Astrocyte of the cerebellum (primary cell): ENCODE results near the gene CHRNA9.
"Not testable (repeated sequence)": the region's sequence is repeated elsewhere in the genome, so short reads cannot be mapped to it uniquely, and the experiment has no call there.

ENCODE experiments used
- DNase-seq: peaks from one replicate; pipeline ENCODE4 v3.0.0-alpha.2; 2011; ENCODE audit warnings: low read depth
- H3K4me3 ChIP-seq: 2 replicates; pipeline ENCODE4 v1.5.1; 2011; ENCODE audit warnings: mild to moderate bottlenecking, low read depth, low read length, moderate library complexity
- CTCF ChIP-seq: IDR thresholded peaks from 2 replicates; pipeline ENCODE4 v1.5.1; 2012; ENCODE audit warnings: low read length, low read depth, moderate library complexity, mild to moderate bottlenecking; ENCODE audit errors: missing control alignments
- in situ Hi-C: cut with HindIII; loops from 2 replicates; pipeline ENCODE4 v1.10.0; 2017; ENCODE audit warnings: low sequenced_read_pairs

CHRNA9 gene

GRCh38 chr4:40334591-40335524, at the start of gene CHRNA9:
Gene CHRNA9 (plus strand): TSS chr4:40335333. CDS start chr4:40335468, 135 bp downstream.
- H3K4me3 ChIP-seq, result no peak within 1 kb of the TSS
- TF ChIP-seq CTCF, result no peak
- in situ Hi-C loops, result no loop called here
- DNase-seq, result no peak

GRCh38 chr4:40285692-40286091, 49.4 kb upstream of the CHRNA9 start:
- no peak for TF ChIP-seq CTCF
- no peak overlapping the region for H3K4me3 ChIP-seq
- DNase-seq, result no peak
- in situ Hi-C loops, result no loop called here

- H3K4me3 ChIP-seq, result no peak overlapping the region
- DNase-seq, result no peak
- TF ChIP-seq CTCF, result no peak
- in situ Hi-C loops, result no loop called here
These were observed 46.6 kb upstream of the CHRNA9 start for GRCh38 chr4:40288566-40288965.

- H3K4me3 ChIP-seq, result no peak overlapping the region
- in situ Hi-C loops, result no loop called here
- no peak for TF ChIP-seq CTCF
- DNase-seq, result no peak
These were observed 45.6 kb upstream of the CHRNA9 start for GRCh38 chr4:40289366-40290188.

GRCh38 chr4:40290611-40291186, 44.4 kb upstream of the CHRNA9 start:
- DNase-seq, in situ Hi-C loops, H3K4me3 ChIP-seq: not testable (repeated sequence)

GRCh38 chr4:40292313-40292759, 42.8 kb upstream of the CHRNA9 start:
- DNase-seq, result no peak
- TF ChIP-seq CTCF, result no peak
- in situ Hi-C loops, result no loop called here
- no peak overlapping the region for H3K4me3 ChIP-seq

GRCh38 chr4:40294339-40294738, 40.8 kb upstream of the CHRNA9 start:
- TF ChIP-seq CTCF, result no peak
- DNase-seq, result no peak
- no peak overlapping the region for H3K4me3 ChIP-seq
- in situ Hi-C loops, result no loop called here

GRCh38 chr4:40295030-40295429, 40.1 kb upstream of the CHRNA9 start:
- H3K4me3 ChIP-seq, DNase-seq, in situ Hi-C loops: not testable (repeated sequence)
